Caco-2 (cell line): ENCODE measurements around the gene SLC17A7. TPM values are rescaled to one million over a fixed set of nuclear protein-coding genes. Genes with fewer than 3 reads are reported as not detected.

ENCODE experiments used
- BruUV-seq: library from RNA; stranded (reverse); fragments of 400-500 nt; replicated peaks from 2 replicates; lab custom pipeline; 2021; lab: Mats Ljungman, UMichigan
- CTCF ChIA-PET: fragments of 300-600 bp; sonication (Branson Sonifier 250); formaldehyde crosslinking; loops from one replicate; lab custom pipeline; 2022; ENCODE audit warnings: antibody characterized with exemption; lab: Charles Lee
- POLR2A ChIA-PET: fragments of 300-600 bp; sonication (Branson Sonifier 250); formaldehyde crosslinking; loops from one replicate; lab custom pipeline; 2022; ENCODE audit warnings: antibody characterized with exemption; lab: Charles Lee
- DNase-seq, 2 experiments: peaks; one replicate each; pipeline versions ENCODE4 v3.0.0 to v3.0.0-alpha.2; 2020 to 2022
- H3K27me3 ChIP-seq: replicated peaks from 2 replicates; pipeline ENCODE4 v1.6.0; 2011; ENCODE audit warnings: low read length; ENCODE audit not compliant: control insufficient read depth, insufficient read depth
- H3K36me3 ChIP-seq: 2 replicates; pipeline ENCODE4 v1.5.1; 2011; ENCODE audit warnings: low read length; ENCODE audit not compliant: control insufficient read depth, insufficient read depth
- H3K4me1 ChIP-seq: fragments of 250-450 bp; sonication (Bioruptor Pico); 2 replicates; pipeline ENCODE4 v1.5.1; 2020; ENCODE audit warnings: mild to moderate bottlenecking
- H3K4me3 ChIP-seq: 2 replicates; pipeline ENCODE4 v1.5.1; 2011; ENCODE audit warnings: low read depth, mild to moderate bottlenecking, control low read depth, low read length
- H3K9me3 ChIP-seq: fragments of 250-450 bp; sonication (Bioruptor Pico); 2 replicates; pipeline ENCODE4 v1.5.1; 2020; ENCODE audit warnings: mild to moderate bottlenecking, moderate library complexity
- H3K27ac Mint-ChIP-seq: one replicate; pipeline ENCODE4 v1.8.0; 2022; ENCODE audit warnings: mixed read lengths; ENCODE audit not compliant: unreplicated experiment
- H3K27me3 Mint-ChIP-seq: one replicate; pipeline ENCODE4 v1.8.0; 2022; ENCODE audit warnings: mixed read lengths; ENCODE audit not compliant: insufficient read depth, unreplicated experiment
- H3K36me3 Mint-ChIP-seq: one replicate; pipeline ENCODE4 v1.8.0; 2022; ENCODE audit warnings: mild to moderate bottlenecking, mixed read lengths; ENCODE audit not compliant: insufficient read depth, unreplicated experiment
- H3K4me1 Mint-ChIP-seq: one replicate; pipeline ENCODE4 v1.8.0; 2022; ENCODE audit warnings: low read depth, mixed read lengths; ENCODE audit not compliant: unreplicated experiment
- H3K4me3 Mint-ChIP-seq: one replicate; pipeline ENCODE4 v1.8.0; 2022; ENCODE audit warnings: mild to moderate bottlenecking, moderate library complexity, mixed read lengths; ENCODE audit not compliant: unreplicated experiment
- H3K9me3 Mint-ChIP-seq: one replicate; pipeline ENCODE4 v1.8.0; 2022; ENCODE audit warnings: mixed read lengths; ENCODE audit not compliant: unreplicated experiment
- intact Hi-C: fragments of 100-400 bp; cut with micrococcal nuclease; formaldehyde crosslinking; loops from one replicate; pipeline ENCODE4 v1.10.0; 2022; ENCODE audit not compliant: unreplicated experiment
- total RNA-seq: library from RNA; stranded (reverse); gene quantifications from 2 replicates; pipeline ENCODE4 v1.2.3, GENCODE V29; 2022
- TF ChIP-seq, protein P1 (sequence below), 2 experiments: fragments of 200-600 bp in 1 of 2; IDR thresholded peaks; 1 replicate in 1 of 2; 2 replicates in 1 of 2; pipeline versions ENCODE4 v1.5.1 to v1.8.0; 2011 to 2022; ENCODE audit warnings: antibody characterized with exemption in 1 of 2, control low read depth in 1 of 2, inconsistent platforms in 1 of 2, low read depth in 1 of 2, low read length in 1 of 2, mild to moderate bottlenecking in 1 of 2, moderate library complexity in 1 of 2; ENCODE audit not compliant: insufficient read depth in 1 of 2, severe bottlenecking in 1 of 2, unreplicated experiment in 1 of 2

Gene SLC17A7
- total RNA-seq, 1 experiment from 2014 or later: 0.36 TPM

DNA sequence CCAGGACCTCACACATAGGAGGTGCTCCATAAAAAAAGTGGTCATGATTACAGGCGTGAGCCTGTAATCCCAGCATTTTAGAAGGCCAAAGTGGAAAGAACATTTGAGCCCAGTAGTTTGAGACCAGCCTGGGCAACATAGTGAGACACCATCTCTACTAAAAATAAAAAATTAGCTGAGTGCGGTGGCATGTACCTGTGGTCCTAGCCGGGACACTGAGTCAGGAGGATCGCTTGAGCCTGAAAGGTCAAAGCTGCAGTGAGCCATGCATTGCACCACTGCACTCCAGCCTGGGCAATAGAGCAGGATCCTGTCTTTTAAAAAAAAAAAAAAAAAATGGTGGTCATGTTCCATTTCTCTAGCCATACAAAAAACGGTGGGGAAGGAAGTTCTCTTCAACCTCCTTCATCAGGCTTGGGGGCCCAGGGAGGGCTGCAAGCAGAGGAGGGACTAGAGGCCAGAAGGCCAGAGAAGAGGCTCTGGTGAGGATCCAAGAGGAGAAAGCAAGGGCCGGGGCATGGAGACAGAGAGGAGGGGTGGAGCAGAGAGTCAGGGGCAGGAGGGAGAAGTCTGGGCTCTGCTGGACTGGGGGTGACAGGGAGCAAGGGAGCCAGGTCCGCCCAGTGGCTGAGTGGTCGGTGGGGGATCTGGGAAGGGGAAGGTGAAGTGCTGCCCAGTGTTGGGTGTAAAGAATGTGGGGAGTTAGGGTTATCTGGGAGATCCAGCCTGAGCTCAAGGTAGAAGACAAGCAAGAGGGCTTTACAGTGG is 44.4 kb downstream of the SLC17A7 start:
- Histone ChIP-seq H3K4me1 (peaks cover 28% of the 10 kb centered on the region), H3K27me3 (no peaks in the 10 kb centered on the region), H3K4me3 (no peak overlapping the region), H3K9me3 (no peaks in the 10 kb centered on the region), H3K36me3 (no peaks in the 10 kb centered on the region)
- TF ChIP-seq, protein P1, sequence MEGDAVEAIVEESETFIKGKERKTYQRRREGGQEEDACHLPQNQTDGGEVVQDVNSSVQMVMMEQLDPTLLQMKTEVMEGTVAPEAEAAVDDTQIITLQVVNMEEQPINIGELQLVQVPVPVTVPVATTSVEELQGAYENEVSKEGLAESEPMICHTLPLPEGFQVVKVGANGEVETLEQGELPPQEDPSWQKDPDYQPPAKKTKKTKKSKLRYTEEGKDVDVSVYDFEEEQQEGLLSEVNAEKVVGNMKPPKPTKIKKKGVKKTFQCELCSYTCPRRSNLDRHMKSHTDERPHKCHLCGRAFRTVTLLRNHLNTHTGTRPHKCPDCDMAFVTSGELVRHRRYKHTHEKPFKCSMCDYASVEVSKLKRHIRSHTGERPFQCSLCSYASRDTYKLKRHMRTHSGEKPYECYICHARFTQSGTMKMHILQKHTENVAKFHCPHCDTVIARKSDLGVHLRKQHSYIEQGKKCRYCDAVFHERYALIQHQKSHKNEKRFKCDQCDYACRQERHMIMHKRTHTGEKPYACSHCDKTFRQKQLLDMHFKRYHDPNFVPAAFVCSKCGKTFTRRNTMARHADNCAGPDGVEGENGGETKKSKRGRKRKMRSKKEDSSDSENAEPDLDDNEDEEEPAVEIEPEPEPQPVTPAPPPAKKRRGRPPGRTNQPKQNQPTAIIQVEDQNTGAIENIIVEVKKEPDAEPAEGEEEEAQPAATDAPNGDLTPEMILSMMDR (IDR thresholded peaks at IDR 0.05; ENCODE audit: insufficient read depth in 1 of 2, low read depth in 1 of 2, low read length in 1 of 2, severe bottlenecking in 1 of 2, unreplicated experiment in 1 of 2): no peak
- Mint-ChIP-seq H3K4me1 (peaks cover 17% of the 10 kb centered on the region), H3K4me3 (no peak overlapping the region), H3K27ac (no peak overlapping the region), H3K27me3 (peaks cover 2% of the 10 kb centered on the region), H3K9me3 (no peaks in the 10 kb centered on the region), H3K36me3 (no peaks in the 10 kb centered on the region)
- ChIA-PET POLR2A (interaction anchor here (0.6 kb wide), 1 partner anchor 1969 kb away, joined by 5 read pairs; no protein-coding TSS in a partner anchor), CTCF (interaction anchor here (0.5 kb wide), 1 partner anchor 55 kb away, joined by 5 read pairs; the partner anchor contains the start of gene PIH1D1)
- BruUV-seq: no TSS peak
- DNase-seq: no peak
- intact Hi-C loops: no loop called here

DNA sequence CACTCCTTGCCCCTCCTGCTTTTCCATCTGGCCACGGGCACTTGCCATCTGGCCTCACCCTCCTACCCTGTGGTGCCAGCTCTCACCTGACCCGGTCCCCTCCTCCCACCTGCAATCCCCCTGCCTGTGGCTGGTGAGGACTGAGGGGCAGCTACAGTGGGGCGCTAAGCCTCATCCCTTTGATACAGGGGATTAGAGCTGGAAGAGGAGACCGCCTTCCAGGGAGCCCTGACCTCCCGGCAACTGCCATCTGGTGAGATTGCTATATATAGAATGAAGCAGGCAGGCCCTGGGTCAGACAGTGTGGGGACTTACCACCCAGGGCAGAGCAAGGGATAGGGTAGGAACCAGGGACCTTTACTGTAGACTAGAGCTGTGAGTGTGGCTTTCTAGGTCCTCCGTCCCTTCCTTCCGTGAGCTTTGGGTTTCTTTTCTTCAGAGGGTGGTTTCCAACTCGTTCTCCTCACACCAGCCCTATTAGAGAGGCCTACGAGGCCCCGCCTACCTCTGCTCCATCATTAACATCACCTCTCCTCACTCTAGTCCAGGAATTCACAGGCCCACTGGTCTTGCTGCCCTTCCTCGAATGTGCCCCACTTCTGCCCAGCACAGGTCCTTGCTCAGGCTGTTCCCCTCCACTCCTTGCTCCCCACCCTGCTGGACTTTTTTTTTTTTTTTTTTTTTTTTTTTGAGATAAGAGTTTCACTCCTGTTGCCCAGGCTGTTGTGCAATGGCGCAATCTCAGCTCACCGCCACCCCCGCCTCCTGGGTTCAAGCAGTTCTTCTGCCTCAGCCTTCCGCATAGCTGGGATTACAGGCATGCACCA is 45.5 kb downstream of the SLC17A7 start:
- Histone ChIP-seq H3K27me3 (no peaks in the 10 kb centered on the region), H3K4me1 (peaks cover 28% of the 10 kb centered on the region), H3K4me3 (no peak overlapping the region), H3K36me3 (no peaks in the 10 kb centered on the region), H3K9me3 (no peaks in the 10 kb centered on the region)
- Mint-ChIP-seq H3K4me1 (peaks cover 20% of the 10 kb centered on the region), H3K9me3 (no peaks in the 10 kb centered on the region), H3K27ac (no peak overlapping the region), H3K4me3 (no peak overlapping the region), H3K36me3 (no peaks in the 10 kb centered on the region), H3K27me3 (peaks cover 3% of the 10 kb centered on the region)
- no peak for DNase-seq
- POLR2A ChIA-PET: interaction anchor here (0.6 kb wide), 1 partner anchor 1967 kb away, joined by 5 read pairs; no protein-coding TSS in a partner anchor
- intact Hi-C loops: no loop called here
- CTCF ChIA-PET: interaction anchor here (0.5 to 1.1 kb wide), 2 partner anchors 47 to 56 kb away, joined by 4 to 5 read pairs; partner anchors contain the start of gene PIH1D1
- no TSS peak for BruUV-seq
- TF ChIP-seq, protein P1 (IDR thresholded peaks at IDR 0.05; ENCODE audit: insufficient read depth in 1 of 2, low read depth in 1 of 2, low read length in 1 of 2, severe bottlenecking in 1 of 2, unreplicated experiment in 1 of 2): no peak

DNA sequence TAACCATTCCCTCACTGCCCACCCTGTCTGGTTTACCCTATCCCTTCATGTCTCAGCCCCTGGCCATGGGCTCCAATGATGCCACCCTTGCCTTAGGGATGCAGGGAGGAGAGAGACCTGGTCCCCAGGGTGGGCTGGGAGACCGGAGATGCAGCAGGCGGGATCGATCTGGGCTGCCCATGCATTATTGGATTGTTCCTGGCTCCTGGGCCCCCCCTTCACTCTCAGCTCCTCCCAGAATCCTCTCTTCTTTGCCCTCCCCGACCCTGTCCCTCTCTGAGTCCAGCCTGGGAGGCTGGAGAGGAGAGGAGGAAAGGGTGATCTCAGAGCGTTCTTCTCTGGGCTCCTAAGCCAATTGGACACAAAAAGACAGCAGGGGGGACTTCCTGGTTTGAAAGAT is 47.4 kb downstream of the SLC17A7 start:
- no TSS peak for BruUV-seq
- CTCF ChIA-PET: interaction anchor here (0.6 to 2.7 kb wide), 4 partner anchors 31 to 296 kb away, joined by 3 to 7 read pairs (median 4); partner anchors contain the start of gene TEAD2
- POLR2A ChIA-PET: no interaction called here

More for the DNA sequence above, 47.4 kb downstream of the SLC17A7 start:
- no peaks in the 10 kb centered on the region for H3K9me3 Mint-ChIP-seq
- H3K4me3 Mint-ChIP-seq: no peak overlapping the region
- no peak for DNase-seq
- peaks cover 4% of the 10 kb centered on the region for H3K27me3 Mint-ChIP-seq
- Histone ChIP-seq H3K27me3 (no peaks in the 10 kb centered on the region), H3K4me1 (peaks cover 18% of the 10 kb centered on the region), H3K9me3 (no peaks in the 10 kb centered on the region), H3K4me3 (no peak overlapping the region), H3K36me3 (no peaks in the 10 kb centered on the region)
- no peak overlapping the region for H3K27ac Mint-ChIP-seq
- TF ChIP-seq, protein P1 (IDR thresholded peaks at IDR 0.05; ENCODE audit: insufficient read depth in 1 of 2, low read depth in 1 of 2, low read length in 1 of 2, severe bottlenecking in 1 of 2, unreplicated experiment in 1 of 2): no peak
- no peaks in the 10 kb centered on the region for H3K36me3 Mint-ChIP-seq
- peaks cover 23% of the 10 kb centered on the region for H3K4me1 Mint-ChIP-seq
- intact Hi-C loops: loop anchor here (2.0 kb wide), 1 partner anchor 177 kb away; no protein-coding TSS in a partner anchor
